NCI-H2081 (cell line): ENCODE results near the gene KIF13A.
"Not testable (repeated sequence)": the region's sequence is repeated elsewhere in the genome, so short reads cannot be mapped to it uniquely, and the experiment has no call there.

Source experiments
- DNase-seq, 2 experiments: peaks; one replicate each; lab custom pipeline; 2025; lab: John Stamatoyannopoulos, UW

KIF13A gene

DNA sequence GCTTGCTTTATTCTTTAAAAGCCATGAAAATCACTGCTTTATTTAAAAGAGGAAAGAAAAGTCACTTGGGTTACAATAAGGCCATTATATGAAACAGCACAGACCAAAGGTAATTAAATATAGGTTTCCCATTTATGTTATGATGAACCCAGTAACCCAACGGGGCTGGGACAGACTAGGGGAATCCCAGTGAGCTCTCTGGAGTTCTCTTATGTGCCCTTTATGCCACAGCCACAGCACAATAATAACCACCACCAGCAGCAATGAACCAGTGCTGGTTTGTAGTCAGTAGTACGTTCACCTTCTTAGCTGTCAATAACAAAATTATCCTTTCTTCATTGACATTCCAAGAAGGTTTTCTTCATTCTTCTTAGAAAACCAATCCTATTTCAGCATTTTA, 87.4 kb downstream of the KIF13A start:
- DNase-seq: no peak

DNA sequence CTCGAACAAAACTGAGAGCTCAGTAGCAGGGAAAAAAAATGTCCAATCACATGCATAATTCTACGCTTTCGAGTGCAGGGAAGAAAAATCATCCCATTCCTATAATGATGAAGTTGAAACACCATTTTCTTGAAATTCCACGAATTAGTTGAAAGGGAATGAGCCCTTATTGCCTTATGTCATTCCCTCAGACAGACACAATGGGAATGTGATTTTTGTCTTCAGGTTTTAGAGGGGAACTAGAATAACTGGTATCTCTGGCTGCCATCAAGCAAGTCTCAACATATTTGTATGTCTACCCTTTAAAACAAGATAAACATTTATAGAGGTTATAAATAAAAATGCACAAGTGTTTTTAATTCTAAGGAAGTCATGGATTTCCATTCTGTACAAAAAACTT, 87.9 kb downstream of the KIF13A start:
- DNase-seq: no peak

DNA sequence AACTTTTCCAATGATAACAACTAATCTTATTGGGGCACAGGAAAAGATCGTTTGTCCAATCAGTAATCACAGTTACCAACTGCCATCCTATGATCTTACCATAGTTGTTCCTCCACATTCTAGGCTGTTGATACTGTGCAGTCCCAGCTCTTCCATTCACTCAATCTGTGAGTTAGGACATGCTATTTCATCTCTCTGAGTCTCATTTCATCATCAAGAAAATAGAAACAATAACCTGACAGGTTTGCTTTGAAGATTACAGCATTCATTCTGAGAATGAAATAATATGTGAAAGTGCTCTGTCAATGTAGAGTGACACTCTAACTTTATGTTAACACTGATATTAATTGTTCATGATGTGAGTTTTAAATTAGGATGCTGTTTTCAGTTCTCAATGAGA, 89.8 kb downstream of the KIF13A start:
- no peak for DNase-seq

DNA sequence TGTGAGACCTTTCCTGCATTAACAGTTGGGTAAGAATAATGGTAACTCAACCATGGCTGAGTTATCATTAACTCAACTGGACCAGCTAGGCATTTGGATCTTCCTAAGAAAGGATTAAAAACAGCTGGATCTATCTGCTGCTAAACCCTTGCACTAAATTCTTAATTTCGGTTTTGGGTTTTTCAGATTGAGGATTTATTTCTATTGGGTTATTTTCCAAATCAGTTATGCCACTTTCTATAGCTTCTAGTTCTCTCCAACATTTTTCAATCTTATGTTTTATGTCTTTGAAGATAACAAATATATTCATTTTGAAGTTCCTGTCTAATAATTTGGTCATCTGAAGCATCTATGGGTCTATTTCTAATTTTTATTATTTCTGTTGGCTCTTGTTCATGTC, 92.5 kb downstream of the KIF13A start:
- no peak for DNase-seq

DNA sequence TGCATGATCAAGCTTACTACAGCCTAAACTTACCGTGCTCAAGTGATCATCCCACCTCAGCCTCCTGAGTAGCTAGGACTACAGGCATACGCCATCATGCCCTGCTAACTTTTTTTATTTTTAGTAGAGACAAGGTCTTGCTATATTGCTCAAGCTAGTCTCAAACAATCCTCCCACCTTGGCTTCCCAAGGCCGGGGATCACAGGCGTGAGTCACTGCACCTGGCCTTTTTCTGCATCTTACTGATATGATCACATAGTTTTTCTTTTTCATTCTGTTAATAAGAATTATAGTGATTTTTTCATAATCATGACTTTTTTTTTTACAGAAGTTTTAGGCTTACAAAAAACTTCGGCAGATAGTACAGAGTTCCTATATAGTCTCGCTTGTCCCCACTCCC, 93.2 kb downstream of the KIF13A start:
- DNase-seq: no peak

DNA sequence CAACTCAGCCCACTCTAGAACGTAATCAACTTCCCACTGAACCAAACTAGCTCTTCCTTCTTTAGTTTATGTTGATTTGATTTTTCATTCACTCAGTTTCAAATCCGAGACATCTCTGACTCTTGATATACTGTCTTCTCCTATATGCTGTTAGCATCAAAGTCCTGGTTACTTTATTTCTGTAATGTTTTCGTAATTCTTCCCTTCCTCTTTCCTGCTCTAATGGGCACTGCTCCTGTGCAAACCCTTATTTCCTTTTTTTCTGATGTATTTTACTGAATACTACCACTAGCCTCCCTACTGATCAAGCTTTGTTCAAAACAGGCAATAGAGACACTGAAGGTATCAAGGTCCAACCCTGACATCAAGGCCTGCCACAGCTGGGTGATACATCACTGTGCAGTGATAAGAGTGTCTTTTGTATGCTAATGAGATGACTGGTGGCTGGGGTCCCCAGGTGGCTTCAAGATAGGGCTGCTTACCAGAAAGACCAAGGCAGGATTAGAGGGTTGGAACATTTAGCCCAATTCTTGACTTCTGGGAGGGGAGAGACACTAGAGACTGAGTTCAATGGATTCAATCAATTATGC, 95.2 kb downstream of the KIF13A start:
- no peak for DNase-seq

DNA sequence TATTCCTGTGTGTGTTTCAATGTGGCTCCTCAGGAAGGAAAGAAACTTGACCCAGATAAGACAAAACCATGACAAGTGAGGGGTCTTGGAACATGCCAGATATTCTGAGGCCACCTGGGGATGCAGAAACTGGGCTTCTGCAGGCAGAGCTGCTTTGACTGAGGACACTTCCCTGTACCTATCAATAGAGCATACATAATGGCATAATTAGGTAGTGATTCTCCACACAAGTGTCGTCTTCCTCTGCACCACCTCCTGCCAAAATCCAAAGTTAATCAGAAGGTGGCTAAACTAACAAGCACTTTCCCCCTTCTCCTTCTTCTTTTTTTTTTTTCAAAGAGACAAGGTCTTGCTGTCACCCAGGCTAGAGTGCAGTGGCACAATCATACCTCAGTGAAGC, 97.1 kb downstream of the KIF13A start:
- DNase-seq: no peak

DNA sequence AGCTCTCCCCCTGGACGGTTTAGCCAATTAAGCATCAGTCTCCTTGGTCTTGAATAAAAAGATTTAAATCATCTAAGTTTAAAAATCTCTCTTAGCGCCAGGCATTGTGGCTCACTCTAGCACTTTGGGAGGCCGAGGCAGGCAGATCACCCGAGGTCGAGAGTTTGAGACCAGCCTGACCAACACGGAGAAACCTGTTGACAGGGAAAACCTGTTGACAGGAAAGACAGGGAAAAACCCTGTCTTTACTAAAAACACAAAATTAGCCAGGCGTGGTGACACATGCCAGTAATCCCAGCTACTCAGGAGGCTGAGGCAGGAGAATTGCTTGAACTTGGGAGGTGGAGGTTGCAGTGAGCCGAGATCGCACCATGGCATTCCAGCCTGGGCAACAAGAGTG, 97.7 kb downstream of the KIF13A start:
- DNase-seq: not testable (repeated sequence)

DNA sequence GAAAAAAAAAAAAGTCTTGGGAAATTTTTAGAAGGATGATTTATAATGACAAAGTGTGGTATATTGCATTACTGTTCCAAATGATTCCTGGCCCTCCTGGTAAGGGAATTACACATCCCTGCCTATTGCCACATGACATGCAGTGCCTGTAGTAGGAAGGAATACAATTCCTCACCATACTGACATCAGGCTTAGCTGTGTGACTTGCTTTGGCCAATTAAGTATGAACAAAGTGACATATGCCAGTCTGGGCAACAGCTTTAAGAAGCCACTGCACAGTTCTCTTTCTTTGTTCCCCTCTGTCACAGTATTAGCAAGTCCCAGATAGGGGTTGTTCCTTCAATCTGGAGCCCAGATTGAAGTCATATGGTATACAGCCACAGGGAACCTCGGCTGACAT, 100.5 kb downstream of the KIF13A start:
- no peak for DNase-seq

DNA sequence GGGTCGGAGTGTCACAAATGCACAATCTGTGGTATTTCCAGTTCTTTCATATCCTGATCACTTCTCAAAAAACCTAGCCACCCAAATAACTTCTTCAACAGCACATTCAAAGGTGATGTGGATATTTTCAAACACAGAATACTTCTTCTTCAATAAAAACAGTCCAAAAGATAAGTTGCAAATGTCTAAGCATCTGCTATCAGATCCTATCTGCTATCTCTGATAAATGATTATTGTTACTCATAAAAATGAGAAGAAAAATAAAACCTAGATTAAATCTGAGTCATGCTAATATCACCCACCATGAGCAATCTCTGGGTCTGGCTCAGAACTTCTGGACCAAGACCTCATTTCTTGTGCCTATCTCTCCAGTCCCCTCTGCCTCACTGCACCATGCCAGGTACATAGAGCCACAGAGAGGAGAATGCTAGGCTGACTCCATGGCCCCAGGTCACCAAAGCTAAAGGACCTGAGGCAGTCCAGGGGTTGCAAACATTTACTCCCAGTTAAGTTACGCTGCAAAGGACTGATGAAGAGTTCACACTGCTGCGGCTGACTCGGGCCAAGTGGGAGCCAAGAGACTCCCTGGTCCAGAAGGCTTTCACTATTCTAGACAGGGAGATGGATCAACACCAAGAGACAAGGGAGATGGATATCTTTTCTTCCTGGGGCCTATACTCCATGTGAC, 101.4 kb downstream of the KIF13A start:
- DNase-seq: no peak

DNA sequence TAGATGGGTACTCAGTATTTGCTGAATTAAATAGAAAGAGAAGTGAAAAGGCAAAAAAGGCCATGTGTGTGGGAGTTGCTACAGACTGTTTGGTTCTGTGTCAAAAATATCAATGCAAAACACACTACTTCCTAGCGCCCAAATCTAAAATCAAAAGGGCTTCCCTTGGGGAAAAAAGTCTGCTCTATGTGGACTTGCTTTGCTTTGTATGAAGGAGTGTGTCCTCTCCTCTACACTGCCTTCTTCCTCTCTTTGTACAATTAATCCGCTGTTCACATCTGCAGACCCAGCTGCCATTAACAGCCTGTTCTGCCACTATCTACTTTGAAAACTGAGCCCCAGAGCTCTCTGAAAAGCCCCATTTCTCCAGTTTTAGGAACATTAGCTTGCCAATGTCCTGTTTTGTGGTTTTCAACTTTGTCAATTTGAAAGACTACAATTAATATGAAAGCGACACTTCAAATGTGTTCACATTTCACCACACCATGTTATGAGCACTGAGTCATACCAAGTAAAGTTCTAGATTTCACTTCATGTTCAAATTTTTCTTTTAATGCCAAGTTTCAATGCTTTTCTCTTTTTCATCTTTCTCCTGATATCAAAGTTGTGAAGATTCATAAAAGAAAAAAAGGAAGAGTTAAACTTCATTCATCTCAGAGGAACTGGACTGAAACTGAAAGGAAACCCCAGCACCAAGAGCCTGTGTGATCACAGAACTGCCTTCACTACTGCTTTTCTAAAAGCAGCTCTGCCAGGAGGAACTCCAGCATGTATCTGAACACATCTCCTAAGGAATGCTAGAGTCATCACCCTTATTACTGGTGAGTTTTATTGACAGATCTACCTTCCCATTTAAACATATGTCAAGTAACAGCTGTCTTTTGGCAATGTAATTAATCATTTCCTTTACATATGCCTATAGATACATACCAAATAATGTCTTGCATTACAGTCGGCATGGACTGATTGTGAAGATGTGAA, 102.6 kb downstream of the KIF13A start:
- DNase-seq: no peak

DNA sequence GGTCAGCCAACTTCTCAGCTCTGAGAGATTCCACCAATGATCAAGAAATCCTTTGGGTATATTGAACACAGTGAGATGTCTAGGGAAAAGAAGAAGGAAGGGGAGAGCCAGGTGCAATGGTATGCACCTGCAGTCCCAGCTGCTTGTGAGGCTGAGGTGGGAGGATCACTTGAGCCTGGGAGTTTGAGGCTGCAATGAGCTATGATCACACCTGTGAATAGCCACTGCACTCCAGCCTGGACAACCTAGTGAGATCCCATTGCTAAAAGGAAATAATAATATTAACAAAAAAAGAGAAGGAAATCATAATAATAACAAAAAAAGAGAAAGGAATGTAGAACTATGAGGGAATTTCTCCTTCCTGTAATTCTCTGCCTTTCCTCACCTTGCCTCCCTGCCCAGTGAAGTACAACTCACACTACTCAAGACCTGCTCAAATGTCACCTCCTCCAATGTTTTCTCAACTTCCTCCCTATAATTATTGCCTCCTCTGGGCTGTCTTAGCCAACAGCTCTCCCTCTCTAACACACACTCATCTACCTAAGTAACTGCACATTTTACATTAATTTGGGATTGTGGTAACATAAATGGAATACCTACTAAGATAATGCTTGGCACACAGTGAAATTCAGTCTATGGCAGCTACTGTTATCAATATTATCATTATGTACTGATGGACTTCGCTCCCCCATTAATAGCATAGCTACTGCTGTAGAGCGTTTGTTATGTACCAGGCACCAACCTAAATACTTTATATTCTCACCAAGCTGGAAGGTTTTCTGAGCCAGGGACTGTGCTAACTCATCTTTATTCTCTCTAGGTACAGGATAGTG, 103.6 kb downstream of the KIF13A start:
- DNase-seq: no peak

DNA sequence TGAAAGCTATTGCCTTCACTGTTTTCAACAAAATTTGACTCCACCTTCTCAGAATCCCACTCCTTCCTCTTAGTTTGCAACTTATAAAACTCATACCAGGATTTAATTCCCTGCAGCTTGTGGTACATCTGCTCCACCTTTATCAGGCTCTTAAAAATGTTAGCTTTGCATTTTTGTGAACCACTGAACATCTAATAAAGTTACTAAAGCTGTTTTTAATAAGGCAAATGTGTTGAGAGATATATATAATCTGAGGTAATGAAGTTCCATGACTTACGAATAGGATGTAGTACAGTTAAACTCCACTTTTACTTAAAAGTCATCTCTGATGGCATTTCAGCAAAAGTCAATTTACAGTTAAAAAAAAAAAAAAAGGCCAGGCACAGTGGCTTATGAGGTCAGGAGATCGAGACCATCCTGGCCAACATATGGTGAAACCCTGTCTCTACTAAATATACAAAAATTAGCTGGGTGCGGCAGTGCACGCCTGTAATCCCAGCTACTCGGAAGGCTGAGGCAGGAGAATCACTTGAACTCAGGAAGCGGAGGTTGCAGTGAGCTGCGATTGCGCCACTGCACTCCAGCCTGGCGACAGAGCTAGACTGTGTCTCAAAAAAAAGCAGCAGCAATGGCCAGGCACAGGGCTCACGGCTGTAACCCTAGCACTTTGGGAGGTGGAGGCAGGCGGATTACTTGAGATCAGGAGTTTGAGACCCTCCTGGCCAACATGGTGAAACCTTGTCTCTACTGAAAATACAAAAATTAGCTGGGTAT, 106.2 kb downstream of the KIF13A start:
- DNase-seq: no peak

DNA sequence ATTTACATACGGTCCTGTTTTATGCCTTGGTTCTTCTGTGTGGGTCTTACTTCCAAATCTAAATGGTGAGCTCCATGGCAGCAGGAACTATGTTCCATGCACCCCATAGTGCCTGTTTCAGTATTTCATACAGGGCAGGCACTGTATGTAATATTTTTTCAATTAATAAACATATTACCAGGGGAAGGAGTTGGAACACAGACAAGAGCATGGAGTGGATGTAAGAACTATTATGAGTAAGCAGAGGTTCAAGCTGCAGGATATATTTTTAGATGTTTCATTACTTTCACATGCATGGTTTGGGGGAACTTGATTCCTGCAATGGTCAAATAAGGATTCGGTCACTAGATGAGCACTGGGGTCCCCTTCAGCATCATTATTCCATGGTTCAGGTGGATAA, 108.3 kb downstream of the KIF13A start:
- DNase-seq: no peak

DNA sequence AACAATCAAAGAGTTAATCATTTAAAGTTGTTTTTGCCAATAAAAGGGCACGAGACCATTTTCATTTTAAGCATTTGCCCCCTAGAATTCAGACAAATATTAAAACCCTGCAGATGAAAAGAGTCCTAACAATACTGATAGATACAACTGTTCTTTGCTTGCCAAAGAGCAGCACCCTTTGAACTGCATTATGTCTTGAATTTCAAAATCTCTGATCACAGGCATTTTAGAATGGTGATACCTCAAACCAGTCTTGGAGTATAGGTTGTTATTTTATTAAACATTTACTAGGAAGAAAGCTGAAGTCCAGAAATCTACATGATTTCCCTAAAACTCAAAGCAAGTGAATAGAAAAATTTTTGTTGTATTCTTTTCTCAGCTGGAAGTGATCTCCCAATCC, 108.7 kb downstream of the KIF13A start:
- DNase-seq: no peak

DNA sequence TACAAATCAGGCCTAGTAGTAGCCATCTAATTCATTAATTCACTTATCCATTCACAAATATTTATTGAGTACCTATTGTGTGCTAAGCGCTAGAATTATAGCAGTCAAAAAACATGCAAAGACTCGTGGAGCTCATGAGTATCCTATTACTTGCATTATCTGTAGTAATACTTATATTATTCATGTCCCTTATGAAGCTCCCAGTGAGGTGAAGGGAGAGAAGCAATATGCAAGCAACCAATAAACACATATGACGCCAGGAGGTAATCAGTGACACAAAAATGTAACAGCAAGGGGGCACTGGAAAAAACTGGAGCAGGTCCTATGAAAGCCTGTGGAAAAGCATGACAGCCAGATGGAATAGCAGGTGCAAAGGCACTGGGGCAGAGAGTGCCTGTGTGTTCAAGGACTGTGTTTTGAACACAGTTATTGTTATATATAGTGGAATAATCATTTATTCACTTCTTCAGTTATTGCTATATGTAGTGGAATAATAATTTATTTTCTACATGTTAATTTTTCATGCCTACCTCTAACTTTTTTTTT, 109.5 kb downstream of the KIF13A start:
- DNase-seq: no peak

DNA sequence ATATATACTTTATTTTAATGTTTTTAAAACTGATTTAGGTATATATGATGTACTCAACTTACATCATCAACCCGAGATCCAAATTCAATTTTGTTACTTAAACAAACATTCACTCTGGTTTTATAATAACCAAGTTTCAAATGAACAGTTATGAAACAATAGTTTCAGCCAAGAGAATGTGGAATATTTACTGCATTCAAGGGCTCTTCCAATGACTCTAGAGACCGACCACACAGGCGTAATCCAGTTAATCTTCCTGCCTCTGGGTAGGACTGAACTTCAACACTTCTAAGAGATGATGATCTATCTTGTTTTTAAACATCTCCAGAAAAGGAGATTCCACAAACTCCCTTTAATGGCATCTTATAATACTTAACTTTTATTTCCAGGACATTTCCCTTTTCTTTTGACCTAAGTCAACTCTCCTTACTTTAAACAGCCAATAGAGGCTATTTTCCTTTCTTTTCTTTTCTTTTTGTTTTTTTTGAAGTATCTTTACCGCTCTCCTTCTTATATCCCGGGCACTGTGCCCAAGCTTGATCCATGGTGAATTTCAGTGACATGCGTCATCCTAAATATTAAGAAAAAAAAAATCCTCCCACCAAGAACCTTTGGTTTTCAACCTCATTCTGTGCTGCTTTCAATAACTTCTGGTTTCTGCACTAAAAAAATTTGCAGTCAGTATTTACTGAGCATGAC, 110.1 kb downstream of the KIF13A start:
- DNase-seq: no peak

DNA sequence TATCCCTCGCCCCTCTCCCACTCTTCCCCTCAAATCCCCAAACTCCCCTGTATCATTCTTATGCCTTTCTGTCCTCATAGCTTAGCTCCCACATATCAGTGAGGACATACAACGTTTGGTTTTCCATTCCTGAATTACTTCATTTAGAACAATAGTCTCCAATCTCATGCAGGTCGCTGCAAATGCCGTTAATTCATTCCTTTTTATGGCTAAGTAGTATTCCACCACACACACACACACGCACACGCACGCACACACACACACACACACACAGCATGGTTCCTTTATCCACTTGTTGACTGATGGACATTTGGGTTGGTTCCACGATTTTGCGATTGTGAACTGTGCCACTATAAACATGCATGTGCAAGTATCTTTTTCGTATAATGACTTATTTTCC, 112.7 kb downstream of the KIF13A start:
- DNase-seq: no peak

DNA sequence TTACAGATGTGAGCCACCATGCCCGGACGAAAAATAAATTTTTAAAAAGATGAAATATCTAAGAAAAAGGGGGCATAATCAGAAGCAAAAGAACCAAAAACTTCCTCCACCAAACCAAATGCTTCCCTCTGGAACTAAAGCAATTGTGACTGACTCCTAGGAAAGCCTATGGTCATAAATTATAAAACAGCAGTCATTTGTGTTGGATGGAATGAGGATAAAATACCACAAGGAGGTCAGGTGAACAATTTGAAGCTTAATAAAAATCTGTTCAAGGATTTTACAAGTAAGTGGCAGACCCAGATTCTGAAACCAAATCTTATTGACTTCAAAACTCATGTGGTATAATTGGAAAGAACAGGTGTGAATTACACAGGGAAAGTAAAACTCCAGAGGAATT, 114.5 kb downstream of the KIF13A start:
- no peak for DNase-seq

DNA sequence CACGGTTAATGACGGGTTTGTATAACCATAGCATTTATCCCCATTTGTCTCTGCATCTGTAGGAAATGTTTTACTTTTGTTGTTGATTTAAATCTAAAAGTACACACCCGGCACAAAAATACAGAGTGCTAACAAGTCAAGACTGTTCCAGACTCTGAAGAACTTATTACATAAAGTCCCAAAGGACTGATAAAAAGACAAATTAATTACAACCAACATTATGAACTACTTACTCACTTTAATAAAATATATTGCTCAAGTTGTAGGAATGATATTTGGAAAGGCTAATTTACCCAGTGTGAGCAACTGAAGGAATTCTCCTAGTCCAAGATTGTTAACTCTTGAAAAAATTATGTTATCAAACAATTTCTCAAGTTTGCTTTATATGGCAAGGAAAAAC, 115.6 kb downstream of the KIF13A start:
- DNase-seq: no peak

DNA sequence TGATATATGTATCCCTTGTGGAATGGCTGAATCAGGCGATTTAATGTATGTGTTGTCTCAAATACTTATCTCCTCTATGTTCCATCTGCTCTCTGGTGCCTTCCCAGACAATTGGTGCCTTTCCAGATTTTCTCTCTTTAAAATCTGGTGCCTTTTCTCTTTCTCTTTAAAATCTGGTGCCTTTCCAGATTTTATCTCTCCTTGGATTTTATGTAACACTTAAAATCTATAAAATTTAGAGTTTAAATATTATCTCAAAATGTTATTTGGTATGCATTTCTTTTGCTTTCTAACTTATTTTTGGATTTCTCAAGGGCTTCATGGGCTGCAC, 116.3 kb downstream of the KIF13A start:
- no peak for DNase-seq
